Dedifferentiated amniotic fluid mesenchymal stem cell (primary cell): ENCODE results near the gene CEP295NL.
"Not testable (repeated sequence)": the region's sequence is repeated elsewhere in the genome, so short reads cannot be mapped to it uniquely, and the experiment has no call there.

Source experiments
- DNase-seq: peaks from one replicate; pipeline ENCODE4 v3.0.0-alpha.2; 2016; ENCODE audit errors: extremely low spot score

CEP295NL gene

DNA sequence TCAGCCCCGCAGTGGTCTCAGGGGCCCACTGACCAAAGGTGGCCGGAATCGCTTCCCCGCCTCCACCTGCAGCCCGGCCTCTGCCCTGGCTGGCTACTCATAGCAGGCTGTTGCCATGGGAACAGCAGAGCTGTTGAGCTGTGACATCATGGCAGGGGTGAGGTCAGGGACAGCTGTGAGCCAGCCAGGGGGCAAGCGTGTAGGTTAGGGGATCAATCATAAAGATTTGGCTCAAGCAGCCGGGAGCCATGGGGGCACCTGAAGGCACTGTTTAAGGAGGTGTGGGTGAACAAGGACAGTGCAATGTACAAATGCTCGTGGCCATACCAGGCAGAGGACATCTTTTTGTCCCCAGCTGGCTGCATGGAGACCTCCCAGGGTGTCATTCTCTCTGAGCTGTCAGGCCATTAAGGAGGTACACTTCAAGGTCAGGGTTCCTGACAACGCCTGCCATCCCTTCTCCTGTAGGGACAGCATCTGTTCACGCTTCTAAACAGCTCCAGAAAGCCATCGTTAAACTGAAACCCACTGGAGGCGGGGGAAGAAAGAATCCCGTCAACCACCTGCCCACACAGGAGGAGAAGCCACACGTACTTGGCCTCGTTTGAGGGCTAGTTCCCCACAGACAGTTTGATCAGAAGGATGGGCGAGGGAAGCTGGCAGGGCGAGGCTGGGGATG lies at the start of gene CEP295NL:
TSS of gene CEP295NL (minus strand) at position 101 of the 679 bp plus-strand sequence. CDS start 1,373 bp downstream, outside the sequence.
- DNase-seq: no peak

DNA sequence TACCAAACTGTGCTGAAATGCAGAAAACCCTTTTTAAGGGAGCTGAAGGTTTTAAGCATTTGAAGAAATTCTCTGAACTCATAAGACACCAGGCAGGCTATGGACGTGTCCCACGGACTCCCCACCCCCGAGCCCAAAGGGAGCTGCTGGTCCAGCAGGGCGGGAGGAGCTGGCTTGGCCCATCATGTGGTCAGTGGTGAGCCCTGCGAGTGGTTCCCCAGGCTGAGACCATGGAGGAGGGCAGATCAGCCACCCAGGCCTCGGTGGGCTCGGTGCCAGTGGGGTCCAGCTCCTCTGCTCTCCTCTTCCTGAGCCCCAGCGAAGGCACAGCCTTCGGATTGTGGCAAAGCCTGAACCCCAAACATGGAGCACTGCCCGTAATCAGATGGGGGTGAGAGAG lies 49.7 kb upstream of the CEP295NL start:
- no peak for DNase-seq

DNA sequence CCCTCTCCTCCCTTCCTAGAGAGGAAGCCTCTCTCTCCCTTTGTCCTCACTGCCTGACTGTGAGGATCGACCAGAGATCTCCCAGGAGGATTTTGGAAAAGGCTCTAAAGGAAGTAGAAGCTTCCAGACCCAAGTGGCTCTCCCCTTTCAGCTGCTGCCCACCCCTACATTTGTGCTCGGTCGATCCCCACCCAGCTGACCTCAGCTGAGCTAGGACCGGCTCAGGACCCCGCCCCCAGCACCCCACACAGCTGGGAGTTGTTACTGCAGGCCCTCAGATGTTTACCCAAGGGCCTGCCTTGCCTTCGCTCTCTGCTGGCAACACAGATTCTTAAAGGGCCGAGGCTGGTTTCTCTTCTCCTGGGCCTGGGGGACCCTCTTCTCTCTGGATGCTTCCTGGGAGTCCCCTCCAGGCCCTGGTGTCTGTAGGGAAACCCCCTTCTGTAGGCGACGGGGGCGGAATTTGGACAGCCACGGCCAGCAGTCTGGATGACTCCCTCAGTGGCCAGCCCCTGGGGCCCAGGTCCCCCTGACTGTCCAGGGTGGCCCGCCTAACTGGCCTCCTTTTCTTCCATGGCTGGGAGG lies 49.1 kb upstream of the CEP295NL start:
- DNase-seq: no peak

DNA sequence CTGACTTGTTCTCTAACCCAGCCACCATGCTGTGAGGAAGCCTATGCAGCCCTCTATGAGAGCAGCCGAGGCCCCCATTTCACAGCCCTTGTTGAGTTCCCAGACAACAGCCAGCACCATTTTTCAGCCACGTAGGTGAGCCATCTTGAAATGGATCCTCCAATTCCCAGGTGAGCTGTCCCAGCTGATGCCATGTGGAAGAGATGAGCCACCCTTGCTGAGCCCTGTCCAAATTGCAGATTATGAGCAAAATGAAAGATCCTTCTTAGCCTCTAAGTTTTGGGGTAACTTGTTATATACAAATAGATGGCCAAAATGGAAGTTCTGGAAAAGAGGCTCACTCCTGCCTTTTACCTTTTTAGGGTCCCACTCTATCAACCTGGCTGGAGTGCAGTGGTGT lies 47.9 kb upstream of the CEP295NL start:
- DNase-seq: no peak

- no peak for DNase-seq
Measured at GRCh38 chr17:78947235-78948149, 44.5 kb upstream of the CEP295NL start.

GRCh38 chr17:78946631-78947030 lies 43.6 kb upstream of the CEP295NL start:
- no peak for DNase-seq

DNA sequence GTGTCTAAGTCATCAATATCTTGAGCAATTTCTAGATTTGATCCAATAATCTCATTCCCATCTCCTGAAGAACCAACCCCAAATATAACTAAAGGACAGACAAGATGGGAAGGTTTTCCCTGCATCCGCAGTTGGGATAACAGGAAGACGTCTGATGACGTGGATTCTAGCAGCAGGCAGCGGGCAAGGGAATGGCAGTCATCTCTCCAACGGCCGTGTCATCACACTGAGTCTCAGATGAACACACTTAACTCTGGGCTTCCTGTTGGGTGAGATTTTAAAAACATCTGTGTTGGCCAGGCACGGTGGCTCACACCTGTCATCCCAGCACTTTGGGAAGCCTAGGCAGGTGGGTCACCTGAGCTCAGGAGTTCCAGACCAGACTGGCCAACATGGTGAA lies 43.1 kb upstream of the CEP295NL start:
- DNase-seq: no peak

GRCh38 chr17:78945455-78945854 lies 42.5 kb upstream of the CEP295NL start:
- not testable (repeated sequence) for DNase-seq

- DNase-seq: no peak
Measured at GRCh38 chr17:78944956-78945355, 42.0 kb upstream of the CEP295NL start.

GRCh38 chr17:78944026-78944425 lies 41.0 kb upstream of the CEP295NL start:
- DNase-seq: no peak

- DNase-seq: no peak
Measured at GRCh38 chr17:78940708-78941107, 37.7 kb upstream of the CEP295NL start.

DNA sequence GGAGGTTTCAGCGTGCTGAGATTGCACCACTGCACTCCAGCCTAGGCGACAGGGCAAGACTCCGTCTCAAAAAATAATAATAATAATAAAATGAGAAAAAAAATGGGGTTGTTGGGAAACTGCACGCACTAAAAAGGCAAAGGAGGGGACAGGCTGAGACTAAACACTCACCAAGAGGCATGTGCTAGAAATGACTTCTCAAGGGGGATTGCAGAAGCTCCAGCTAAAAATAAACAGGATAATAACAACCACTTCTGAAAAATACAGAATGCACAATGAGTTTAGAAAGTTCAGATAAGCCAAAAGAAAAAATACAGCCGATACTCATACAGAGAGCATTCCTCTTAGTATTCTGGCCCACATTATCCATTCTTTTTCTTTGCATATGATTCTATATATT lies 37.3 kb upstream of the CEP295NL start:
- no peak for DNase-seq

GRCh38 chr17:78939615-78940014 lies 36.6 kb upstream of the CEP295NL start:
- DNase-seq: no peak

- DNase-seq: no peak
Measured at GRCh38 chr17:78937561-78937960, 34.6 kb upstream of the CEP295NL start.

DNA sequence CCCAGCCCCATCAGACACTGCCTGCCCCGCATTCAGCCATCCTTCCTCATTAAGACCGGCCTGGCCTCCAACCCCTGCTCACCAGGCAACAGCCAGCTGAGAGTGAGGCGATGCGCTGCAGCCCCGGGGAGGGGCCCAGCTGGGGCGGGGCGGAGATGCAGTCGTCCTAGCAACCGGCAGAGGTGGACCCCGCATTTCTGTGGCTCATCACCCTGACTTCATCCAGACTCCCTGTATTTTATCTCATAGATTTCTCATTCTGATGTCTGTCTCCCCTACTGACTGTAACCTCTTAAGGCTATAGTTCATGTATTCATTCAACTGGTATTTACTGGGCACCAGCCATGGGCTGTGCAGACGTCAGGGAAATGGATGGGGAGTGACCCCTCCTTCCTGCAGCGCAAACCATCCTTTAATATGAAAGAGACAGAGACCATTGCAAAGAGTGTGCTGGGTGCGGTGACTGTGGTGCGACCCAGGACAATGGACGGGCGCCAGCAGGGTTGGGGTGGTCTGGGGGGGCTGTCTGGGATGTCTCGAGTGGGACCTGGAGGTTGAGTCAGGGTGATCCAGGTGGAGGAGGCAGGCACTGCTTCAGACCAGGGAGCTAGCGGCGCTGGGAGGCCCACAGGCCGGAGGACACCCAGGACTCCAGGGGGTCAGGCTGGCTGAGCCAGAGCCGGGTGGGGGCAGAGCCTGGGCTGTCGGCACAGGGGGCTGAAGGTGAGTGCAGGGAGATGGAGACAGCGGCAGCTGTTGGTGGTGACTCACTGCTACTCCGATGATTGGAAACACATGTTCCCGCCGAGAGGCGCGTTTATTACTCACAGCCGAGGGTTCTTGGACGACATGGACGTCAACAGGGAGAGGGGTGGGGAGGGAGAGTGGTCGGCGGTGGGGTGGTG lies 32.7 kb upstream of the CEP295NL start:
- DNase-seq: peak; percentile 89

DNA sequence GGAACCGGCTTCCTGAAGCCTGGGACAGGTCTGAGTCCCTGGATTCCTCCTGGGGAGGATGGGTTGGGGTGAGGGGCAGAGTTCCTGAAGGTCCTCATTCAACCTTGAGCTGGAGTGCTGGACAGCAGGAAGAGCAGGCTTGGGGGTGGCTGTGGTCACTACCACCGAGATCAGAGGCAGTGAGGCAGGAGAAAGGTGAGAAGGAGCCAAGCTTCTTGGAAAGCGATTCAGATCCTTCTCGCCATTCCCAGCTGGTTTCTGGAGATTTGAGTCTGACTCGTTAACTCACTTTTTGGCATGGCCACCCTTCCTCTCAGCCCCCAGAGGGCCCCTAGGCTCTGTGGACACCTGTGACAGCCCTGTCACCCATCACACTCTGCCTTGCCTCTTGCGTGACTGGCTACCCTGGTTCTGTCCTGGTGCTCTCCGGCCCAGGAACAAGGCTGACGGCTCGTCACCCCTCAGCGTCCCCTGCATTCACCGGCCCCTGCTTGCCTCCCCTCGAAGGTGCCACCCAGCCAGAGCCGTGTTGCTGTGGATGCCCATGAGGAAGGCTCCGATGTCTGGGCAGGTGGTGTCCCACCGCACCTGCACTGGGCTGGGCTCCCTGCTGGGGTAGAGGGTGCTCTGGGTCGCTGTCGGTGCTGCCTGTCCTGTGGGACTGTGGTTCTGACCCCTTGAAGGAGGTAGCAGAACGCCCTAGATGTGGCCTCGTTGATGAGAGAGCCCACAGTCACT lies 31.8 kb upstream of the CEP295NL start:
- no peak for DNase-seq

- DNase-seq: peak; percentile 99
Measured at GRCh38 chr17:78933959-78934568, 31.1 kb upstream of the CEP295NL start.

DNA sequence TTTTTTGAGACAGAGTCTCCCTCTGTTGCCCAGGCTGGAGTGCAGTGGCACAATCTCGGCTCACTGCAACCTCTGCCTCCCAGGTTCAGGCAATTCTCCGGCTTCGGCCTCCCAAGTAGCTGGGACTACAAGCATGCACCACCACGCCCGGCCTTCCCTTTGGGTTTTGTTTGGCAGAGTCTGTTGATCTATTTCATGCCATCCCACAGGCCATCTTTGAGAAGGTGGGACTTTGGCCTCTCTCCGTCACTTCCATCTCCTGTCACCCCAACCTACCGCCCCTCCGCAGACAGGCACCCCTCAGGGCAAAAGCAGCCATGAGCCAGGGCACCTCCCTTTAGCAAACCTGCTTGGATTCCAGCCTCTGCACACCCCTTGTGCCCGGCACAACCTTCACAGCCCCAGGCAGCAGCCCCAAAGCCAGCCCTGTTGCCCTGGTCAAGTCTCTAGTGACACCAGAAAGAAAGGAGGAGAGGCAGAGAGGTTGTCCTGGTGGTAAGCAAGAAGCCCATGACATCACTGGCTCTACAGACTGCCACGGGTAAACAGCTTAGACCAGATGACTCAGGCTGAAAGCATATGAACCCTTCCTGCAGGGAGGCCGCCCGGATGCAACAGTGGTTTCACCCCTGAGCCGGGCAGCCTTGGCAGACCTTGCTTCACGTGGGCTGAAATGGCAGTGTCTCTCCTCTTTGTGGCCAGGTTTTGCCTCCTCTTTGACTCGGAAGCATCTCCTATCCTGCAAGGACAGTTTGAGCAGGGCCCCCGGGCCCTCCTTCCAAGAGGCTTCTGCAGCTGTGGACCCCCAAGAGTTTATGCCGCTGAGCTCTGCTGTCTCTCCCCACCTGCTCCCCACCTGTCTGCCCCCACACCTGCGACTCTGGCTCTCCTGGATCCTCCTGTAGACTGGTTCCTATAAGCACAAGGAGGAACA lies 30.3 kb upstream of the CEP295NL start:
- peak; percentile 94 for DNase-seq
